Stimulated activated CD8-positive, alpha-beta memory T cell treated with anti-CD3 and anti-CD28 coated beads, Interleukin-12 subunit alpha, Interleukin-12 subunit beta, amount 100 ng/mL, for 24 hours (primary cell): ENCODE results near the gene COL5A2.

ENCODE experiments used
- DNase-seq: peaks from one replicate; pipeline ENCODE4 v3.0.0-alpha.2; 2020; ENCODE audit errors: extremely low read depth

COL5A2 gene

DNA sequence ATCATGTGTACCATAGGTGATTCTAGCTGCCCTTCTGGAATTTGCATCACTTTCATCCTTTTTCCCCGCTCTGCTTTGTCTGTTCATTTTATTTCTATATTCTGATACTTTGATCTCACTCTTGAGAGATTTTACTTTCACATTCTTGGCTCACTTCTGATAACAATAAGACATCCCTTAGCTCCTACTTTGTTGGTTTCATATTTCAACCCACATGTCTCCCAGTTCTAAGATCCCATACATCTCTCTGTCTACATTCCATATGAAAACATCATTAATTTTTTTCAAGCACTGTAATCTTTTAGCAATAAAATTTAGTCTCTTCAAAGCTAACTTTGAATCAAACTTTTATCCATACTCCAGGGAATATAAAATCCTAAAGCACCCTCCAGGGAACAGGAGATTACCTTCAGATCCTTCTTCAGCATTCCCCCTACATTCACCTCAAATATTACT is 129.8 kb downstream of the COL5A2 start:
- no peak for DNase-seq

DNA sequence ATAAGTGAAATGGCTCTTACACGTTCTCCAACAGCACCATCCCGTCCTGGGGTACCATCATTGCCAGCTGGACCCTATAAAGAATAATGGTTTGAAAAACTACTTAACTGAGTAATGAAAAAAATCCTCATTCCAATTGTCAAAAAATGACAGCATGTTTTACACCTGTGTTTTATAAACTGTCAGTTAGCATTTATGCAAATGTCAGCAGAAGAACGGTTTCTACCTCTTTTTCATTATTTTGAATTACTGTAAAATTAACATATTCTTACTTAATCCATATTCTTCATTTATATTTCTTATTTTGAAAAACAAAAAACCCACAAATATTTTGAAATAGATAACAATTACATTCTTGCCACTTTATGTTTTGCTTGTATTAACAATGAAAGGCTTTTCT is 131.4 kb downstream of the COL5A2 start:
- DNase-seq, result no peak

DNA sequence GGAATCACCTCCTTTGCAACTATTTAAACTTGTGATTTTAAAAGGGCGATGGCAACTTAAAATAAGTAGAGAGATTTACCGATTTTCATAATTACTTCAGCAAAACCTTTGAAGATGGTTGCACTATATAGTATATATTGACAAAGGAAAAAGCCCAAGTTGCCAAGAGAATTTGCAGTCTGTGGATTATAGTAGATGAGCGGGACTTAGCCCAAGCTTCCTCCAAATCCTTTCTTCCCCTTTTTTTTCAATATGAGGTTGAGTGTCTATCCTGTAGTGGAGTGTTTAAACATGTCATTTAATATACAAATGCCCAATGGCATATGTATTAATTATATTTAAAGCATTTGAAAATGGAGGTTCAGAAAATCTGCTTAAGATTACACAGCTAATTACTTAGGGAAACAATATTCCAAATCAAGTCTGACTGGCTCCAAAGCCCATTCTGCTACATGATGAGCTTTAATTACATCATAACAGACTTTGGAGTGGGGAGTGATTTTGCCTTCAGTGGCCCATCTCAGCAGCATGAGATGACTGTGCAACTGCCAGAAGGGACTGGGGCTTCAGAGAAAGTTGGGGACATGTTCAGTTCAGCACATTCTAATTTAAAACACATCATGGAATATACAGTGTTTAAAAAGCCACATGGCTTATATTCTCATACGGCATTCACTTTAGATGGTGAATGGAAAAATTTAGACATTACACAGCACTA is 132.2 kb downstream of the COL5A2 start:
- DNase-seq, result no peak

DNA sequence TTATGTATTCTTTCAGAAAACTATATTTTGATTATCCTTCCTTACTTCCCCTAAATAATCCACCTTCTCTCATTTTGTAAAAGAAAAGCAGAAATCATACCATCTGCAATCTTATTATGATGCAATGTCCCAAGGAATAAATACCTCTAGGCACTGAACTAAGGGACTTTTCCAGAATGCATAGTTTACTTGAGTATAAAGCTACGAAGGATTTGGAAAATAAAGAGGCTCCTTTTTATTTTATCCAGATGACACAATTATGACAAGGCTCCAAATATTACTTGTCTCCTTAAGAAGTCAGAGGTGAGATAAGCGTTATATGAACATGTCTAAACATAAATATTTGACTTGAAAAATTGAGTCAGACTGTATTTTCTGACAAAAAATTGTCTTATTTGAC is 133.2 kb downstream of the COL5A2 start:
- no peak for DNase-seq

DNA sequence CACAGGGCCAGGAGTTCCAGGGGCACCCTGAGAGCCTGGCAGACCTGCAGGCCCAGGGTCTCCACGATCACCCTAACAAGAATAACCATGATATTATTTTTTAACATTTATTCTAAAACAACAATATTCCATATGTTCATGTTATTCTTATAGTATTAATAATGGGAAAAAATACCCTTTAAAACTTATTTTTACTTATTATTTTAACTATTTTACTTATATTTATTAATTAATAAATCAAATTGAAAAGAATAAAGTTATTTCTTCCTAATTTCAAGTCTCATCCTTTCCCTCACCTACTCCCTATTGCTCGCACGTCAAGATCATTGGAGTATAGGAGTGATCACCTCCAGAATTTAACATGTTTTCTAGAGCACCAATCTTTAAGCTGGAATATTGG is 133.7 kb downstream of the COL5A2 start:
- no peak for DNase-seq

DNA sequence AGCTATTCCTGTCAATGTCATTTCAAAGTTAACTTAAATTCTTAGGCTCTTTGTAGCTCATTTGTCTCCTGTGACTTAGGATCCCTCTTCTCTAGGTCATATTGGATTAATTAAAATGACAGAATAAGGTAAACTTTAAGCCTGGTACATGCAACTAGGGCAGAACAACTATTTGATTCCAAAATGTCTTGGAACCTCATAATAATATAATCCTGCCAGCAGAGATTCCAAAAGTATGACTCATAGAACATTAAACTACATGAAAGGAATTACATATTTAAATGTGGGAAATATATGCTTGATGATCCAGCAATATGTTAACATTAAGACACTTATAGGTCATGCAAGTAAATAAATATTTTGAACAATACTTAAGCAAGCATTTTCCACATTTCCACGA is 142.0 kb downstream of the COL5A2 start:
- no peak for DNase-seq

DNA sequence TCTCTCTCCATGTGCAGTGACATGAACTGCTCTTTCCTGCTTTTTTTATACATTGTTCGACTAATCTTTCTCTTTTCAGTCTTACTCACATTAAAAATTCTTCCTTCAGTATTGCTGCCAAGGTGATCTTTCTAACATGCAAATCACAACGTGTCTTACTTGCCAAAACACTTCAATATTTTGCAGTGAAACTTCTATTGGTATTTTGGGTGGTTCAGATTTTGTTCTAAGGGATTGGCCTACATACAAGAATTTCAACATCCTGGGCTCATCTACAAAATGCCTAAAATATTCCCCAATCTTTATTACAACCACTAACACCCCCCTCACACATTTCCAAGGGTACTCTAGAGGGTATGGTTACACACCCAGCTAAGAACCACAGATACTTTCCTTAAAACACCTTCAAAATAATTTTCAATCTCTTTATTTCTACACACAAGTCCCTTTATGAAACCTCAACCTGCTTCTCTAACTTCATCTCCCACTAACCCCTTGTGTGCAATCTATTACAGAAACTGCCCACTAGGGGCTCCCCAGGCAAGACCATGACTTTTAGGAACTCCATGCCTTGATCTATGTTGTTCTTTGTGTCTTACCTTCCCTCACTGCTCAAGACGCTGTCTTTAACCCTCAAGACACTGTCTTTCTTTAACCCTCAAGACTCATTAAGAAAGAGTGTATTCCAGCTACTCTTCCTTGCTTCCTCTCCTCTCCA is 154.5 kb downstream of the COL5A2 start:
- DNase-seq, result no peak

DNA sequence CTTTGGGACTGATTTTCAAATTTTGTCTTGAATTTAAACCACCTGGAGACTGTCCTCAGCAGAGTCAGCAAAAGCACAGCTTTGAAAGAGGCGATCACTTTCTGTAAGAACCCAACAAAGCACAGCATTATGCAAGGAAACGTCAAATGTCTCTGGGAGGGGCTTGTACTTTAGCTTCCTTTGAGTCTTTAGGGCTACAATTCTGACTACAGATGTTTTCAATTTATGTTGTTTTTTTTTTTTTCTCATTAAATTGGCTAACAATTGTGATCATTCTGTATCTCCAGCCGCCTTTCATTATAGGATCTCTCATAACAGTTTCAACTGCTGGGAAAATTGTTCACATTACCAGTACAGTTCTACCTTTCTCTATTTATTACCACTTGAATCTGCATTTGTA is 157.1 kb downstream of the COL5A2 start:
- DNase-seq, result no peak

DNA sequence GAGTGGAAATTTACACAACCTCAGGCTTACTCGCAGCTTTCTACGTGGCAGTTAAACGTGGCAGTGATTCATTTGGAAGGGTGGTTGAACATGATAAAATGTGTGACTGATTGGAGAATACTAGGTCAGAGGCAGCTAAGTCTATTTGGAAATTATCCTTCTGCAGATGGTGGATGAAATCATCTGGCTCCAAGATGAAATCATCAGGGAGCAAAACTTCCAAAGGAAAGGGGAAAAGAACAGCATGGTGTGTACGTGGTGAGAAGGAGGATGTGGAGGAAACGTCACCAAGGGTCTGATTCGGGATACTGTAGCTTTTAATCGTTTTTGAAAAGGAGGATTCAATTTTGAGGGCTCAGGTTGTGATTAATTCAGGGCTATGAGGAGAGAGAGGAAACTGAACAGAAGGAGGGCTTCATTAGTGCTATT is 157.5 kb downstream of the COL5A2 start:
- no peak for DNase-seq

DNA sequence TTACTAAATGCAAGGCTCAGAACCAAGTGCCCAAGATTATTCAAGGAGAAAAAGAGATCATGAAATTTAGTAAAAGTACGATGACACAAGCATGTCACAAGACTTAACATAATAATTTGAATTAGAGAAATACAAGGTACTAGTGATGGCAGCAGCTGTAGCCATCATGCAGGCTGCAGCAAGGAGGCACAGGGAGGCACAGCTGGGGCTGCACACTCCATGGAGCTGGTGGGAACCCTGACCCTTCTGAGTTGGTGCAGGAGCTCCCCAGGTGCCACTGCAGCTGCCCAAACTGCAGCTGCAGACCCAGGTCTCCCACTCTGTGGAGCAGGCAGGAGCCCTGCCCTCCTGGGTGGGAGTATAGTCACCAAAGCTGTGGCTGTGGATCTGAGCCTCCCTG is 159.4 kb downstream of the COL5A2 start:
- DNase-seq, result no peak

DNA sequence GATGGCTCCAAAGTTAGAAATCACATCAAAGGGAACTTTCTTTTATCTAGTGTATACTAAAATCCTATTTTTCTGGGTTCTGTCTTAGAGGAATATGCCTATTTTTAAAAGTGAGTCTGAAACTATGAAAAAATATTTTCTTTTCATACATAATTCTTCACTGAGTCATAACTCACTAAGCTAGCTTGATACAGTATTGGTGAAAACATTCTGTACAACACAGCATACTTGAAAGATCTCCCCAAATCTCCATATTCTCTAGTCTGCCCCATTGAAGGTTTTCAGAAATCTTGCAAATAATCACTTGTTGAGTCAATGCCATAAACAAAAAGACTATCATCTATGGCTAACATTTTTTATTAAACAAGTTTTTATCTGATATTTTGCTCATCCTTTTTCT is 160.9 kb downstream of the COL5A2 start:
- no peak for DNase-seq

DNA sequence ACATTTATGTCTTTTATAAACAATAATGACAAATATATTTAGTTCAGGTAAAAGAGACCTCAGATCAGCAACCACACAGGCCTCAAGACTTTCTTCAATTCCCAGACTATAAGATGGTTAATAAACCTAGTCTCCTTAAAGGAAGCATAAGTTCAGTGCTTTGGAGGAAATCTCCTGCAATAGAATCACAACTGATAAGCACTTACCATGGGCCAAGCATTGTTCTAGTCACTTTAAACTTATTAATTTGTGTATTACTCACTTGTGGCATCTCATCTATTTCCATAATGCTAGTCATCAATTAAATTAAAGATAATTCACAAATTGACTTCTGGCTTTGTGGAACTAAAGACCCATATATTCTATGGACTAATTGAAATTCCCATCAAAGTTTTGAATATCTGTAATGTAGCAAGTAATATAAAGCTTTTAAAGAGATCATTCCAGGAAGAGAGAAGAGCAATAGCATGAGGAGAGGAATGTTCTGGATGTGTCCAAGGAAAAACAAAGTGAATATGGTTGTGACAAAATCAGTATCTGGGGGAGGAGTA is 163.2 kb downstream of the COL5A2 start:
- DNase-seq, result no peak

DNA sequence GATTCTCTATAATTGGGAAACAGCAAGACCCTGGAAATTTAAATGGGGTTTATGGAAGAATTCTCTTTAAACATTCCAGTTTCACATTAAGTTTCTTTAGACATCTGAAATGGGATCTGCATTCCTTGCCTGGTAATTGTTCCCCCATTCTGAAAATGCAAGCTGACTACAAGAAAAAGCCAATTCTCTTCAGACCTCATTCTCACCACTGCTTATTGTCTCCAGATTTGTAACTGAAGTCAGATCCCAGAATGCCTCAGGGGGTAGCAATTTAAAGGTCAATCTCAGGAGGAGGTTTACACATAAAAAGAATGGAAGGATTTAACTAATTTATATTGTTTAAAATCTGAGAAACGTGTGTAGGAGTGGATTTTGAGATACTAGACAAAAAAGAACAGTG is 164.2 kb downstream of the COL5A2 start:
- no peak for DNase-seq

DNA sequence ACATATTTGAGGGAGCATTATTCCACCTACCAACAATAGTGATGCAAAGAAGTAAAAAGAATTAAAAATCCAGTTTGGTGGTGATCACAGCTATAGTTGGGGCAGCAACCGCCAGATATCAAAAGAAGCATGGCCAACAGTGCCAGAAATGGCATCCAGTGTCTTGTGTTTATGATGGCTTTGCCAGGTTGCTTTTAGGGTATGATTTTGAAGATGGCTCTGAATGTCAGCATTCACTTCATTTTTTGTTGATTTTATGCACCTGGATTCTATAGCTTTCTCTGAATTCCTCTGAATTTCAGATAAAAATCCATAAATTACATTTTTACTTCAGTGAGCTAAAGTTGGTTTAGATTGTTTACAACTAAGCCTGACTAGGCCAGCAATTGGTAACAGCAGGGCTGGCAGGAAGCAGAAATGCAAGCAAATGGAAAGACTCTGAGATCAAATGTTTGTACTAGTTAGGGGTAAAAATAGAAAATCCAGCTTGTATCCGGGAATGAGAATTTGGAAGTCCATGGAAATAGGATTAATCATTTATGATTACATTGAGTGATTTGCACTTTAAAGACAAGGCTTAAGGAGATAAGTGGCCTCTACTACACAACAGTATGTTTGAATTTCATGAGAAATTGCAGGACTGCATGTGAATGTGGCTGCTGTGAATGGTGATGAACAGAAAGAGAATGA is 165.0 kb downstream of the COL5A2 start:
- no peak for DNase-seq

DNA sequence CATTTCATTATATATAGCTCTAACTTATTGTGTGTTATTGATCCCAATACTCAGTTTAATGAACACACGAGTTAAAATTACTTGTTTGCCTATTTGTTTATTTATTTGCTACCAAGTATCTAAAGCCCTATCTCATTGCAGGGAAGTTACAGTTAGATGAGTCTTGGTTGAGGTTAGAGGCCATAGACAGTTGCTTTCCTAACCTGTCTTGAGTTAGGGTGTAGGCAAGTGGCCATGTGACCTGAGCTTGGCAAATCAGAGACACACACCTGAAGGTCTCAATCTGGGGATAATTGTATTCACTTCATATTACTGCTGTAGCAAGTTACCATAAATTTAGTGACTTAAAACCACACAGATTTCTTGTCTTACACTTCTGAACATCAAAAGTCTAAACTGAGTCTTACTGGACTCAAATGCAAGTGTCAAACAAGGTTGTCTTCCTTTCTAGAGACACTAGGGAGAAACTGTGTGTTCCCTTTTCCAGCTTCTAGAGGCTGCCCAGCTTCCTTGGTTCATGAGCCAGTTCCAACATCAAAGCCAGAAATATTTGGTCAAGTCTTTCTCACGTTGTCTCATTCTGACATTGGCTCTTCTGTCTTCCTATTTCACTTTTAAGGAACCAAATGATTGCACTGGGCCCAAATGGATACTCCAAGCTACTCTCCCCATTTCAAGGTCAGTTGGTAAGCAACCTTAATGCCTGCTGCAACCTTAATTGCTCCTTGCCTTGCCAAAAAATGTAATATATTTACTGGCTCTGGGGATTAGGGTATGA is 165.7 kb downstream of the COL5A2 start:
- DNase-seq, result no peak

DNA sequence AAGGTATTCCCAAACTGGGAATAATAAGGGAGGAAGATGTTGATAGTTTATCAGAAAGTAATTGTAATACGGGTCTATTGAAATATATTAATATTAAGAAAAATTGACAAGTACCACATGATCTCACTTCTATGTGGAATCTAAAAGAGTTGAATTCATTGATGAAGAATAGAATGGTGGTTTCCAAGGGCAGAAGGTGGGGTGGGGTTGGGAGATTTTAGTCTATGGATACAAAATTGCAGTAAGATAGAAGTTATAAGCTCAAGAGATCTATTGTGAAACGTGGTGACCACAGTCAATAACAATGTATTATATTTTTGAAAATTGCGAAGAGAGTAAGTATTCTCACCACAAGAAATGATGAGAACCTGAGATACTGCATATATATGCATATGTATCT is 166.5 kb downstream of the COL5A2 start:
- no peak for DNase-seq

DNA sequence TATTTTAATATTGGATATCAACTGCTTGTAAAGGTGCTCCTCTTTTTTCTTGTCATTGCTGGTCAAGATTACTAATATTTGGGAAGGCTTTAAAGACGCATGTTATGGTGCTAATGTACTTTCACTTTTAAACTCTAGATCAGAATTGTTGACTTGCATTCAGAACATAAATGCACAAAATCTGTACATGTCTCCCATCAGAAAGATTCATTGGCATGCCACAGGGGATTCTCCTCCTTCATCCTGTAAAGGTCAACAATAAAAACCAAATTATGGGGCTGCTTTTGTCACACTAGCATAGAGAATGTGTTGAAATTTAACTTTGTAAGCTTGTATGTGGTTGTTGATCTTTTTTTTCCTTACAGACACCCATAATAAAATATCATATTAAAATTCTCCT is 167.2 kb downstream of the COL5A2 start:
- DNase-seq, result no peak

DNA sequence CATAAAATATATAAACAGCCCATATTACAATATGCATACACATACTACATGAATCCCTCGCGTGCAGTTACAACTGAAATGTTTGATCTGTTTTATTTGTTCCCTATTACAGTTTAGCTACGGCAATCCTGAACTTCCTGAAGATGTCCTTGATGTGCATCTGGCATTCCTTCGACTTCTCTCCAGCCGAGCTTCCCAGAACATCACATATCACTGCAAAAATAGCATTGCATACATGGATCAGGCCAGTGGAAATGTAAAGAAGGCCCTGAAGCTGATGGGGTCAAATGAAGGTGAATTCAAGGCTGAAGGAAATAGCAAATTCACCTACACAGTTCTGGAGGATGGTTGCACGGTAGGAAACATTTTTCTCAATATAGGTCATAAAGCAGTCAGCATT is 169.0 kb downstream of the COL5A2 start:
- DNase-seq, result no peak

DNA sequence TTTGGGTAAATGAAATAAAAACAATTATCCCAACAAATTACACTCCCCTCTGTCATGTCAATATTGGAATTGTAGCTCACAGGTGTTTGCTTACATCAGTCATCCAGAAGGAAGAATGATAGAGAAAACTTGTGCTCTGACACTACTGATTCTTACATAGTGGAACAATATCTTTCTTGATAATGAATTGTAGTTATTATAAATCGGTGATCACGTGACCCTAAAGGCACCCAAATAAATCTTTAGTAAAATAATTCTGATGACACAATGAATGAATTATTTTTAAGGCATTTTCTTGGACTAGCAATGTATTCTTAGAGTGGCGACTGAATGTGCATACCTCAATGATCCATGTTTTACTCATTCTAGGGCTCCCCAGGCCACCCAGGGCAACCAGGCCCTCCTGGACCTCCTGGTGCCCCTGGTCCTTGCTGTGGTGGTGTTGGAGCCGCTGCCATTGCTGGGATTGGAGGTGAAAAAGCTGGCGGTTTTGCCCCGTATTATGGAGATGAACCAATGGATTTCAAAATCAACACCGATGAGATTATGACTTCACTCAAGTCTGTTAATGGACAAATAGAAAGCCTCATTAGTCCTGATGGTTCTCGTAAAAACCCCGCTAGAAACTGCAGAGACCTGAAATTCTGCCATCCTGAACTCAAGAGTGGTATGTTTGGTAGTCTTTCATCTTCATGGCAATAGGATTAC is 170.9 kb downstream of the COL5A2 start:
- DNase-seq, result no peak

DNA sequence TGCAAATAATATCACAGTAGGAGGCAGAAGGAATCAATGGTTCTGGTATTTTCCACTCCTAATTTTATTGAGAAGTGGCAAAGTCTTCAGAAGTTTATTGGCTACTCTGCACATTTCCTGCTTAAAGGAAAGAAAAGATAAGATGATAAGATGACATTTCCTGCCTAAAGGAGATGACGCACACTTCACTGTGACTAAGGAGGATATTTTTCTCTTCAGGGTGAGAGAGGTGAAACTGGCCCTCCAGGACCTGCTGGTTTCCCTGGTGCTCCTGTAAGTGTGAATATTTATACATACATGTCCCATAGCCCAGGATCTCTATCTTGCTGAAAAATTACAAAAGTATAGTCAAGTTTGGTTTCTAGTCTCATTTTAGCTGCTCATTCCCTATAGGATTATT is 177.5 kb downstream of the COL5A2 start:
- DNase-seq, result no peak

DNA sequence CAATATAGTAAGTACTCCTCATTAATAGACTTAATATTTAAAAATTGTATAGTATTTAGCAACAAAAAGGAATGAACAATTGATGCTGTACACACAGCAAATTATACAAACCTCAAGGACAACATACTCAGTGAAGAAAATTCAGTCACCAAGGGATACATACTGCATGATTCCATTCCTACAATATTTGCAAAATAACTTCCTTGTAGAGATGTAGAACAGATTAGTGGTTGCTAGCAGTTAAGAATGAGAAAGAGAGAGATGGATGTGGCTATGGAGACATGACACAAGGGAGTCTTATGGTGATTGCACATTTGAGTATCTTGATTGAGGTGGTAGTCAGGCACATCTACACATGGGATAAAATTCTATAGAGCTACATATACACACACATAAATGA is 179.3 kb downstream of the COL5A2 start:
- no peak for DNase-seq
